Breast epithelium (tissue), 3 donors: ENCODE data around the gene ADA.

Experiments used
- POLR2A ChIP-seq: fragments of 450-650 bp; IDR thresholded peaks from one replicate; pipeline ENCODE4 v1.6.1; 2016; ENCODE audit warnings: antibody characterized with exemption, mild to moderate bottlenecking, moderate library complexity
- POLR2AphosphoS5 ChIP-seq, 3 donors: sonication (generic); formaldehyde crosslinking; IDR thresholded peaks; one replicate each; pipeline ENCODE4 v1.6.1; 2017; ENCODE audit warnings: antibody characterized with exemption in 3 of 3
- TF ChIP-seq, protein P1 (sequence below), 3 donors: fragments of 450-650 bp; IDR thresholded peaks; one replicate each; pipeline ENCODE4 v1.5.1; 2016 to 2017; ENCODE audit warnings: antibody characterized with exemption in 3 of 3, mild to moderate bottlenecking in 3 of 3, moderate library complexity in 3 of 3

DNA sequence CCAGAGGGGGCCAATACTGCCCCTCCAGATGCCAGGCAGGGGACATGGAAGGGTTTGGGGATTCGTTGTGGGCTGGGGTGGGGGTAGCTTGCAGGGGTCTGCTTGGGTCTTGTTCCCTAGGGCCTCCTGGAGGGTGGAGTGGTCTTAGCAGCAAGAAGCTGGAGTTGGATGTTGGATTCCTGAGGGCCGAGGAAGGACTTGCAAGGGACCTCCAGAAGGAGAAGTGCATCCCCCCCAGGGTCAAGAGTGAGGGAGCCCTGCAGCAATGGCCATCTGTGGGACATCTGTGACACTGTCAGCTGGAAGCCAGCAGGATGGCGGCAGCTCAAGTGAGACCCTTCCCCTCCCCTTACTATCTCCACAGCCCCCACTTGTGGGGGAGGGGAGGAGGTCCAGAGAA lies 38.3 kb upstream of the ADA start:
- TF ChIP-seq, protein P1, sequence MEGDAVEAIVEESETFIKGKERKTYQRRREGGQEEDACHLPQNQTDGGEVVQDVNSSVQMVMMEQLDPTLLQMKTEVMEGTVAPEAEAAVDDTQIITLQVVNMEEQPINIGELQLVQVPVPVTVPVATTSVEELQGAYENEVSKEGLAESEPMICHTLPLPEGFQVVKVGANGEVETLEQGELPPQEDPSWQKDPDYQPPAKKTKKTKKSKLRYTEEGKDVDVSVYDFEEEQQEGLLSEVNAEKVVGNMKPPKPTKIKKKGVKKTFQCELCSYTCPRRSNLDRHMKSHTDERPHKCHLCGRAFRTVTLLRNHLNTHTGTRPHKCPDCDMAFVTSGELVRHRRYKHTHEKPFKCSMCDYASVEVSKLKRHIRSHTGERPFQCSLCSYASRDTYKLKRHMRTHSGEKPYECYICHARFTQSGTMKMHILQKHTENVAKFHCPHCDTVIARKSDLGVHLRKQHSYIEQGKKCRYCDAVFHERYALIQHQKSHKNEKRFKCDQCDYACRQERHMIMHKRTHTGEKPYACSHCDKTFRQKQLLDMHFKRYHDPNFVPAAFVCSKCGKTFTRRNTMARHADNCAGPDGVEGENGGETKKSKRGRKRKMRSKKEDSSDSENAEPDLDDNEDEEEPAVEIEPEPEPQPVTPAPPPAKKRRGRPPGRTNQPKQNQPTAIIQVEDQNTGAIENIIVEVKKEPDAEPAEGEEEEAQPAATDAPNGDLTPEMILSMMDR (IDR thresholded peaks at IDR 0.05) = no peak
- TF ChIP-seq POLR2A (no peak), POLR2AphosphoS5 (IDR thresholded peaks at IDR 0.05) (no peak)
